Islet precursor cell (in vitro differentiated cells): ENCODE data around the gene SOX5.

Experiments used
- DNase-seq: peaks from one replicate; pipeline ENCODE4 v3.0.0-alpha.2; 2018

The SOX5 gene

DNA sequence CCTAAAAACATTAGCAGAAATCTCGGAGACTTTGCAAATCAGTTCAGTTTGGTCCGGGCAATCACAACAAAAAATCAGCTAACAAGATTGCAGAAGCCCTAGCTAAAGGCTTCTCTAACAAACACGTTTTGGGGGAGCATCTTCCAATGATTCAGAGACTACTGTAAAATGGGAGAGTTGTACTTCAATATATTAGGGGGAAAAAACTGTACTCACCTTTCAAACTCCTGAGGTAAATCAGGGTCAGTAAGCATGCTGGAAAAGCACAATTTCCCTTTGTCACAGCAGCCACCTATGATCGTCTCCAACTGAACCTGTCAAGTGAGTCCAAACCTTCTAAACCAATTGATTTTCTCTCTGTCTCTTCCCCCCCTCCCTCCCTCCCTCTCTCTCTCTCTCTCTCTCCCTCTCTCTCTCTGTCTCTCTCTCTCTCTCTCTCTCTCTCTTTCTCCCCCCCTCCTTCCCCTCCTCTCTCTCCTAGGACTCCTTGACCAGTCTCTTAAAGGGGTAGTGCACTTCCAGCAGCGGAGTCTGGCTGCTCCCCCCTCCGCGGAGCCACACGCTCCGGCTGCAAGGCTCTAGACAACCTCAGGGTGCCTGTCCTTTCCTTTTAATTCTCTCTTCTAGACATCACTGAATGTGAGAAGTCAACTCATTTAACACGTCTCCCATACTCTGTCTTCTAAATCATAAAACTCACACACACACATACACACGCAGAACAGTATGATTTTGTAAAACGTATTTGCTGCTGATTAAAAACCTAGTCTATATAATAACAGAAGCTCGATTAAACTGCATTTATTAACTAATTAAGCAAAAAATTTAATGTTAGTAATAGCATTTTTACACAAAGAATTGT is at the start of gene SOX5:
SOX5 (minus strand) TSS at position 323 of the 862 bp plus-strand sequence; CDS start at position 254, 69 bp downstream.
- DNase-seq = peak; percentile 94

- no peak for DNase-seq
Observed at GRCh38 chr12:23987046-23987445, 37.6 kb upstream of the SOX5 start.

DNA sequence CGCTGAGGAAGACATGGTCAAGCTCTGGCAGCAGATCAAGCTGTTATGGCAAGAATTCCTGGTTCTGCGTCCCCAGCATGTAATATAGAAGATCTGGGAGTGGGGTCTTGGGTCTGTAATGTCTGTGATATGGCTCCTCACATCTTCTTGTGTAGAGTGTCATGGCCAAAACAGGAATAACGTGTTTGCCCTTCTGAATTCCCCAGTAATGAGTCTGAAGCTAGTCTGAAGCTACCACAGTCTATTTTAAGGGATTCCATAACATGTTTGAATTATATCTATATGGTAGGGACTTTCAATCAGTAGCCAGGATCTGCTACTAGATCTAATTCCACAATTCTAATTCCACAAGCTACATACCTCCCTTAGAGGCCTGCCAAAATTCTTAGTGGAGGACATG is 31.4 kb upstream of the SOX5 start:
- no peak for DNase-seq

GRCh38 chr12:23964812-23965211 is 15.3 kb upstream of the SOX5 start:
- DNase-seq = no peak

DNA sequence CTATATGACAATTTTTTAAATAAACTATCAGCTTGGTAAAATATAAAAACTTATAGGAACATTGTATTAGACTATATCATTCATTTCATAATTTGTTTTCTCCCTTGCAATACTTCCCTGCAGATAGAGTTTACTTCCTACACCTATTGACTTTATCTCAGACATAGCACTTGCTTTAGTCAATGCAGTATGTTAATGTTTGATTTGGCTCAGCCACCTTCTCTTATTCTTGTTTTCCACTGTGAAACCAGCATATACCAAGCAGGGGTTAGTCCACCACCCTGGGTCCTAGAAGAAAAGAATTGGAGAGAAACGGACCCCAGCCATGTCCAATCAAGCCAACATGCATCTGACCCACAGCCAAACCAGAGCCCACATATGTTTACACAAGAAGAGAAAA is 10.4 kb upstream of the SOX5 start:
- no peak for DNase-seq

GRCh38 chr12:23954332-23954731 is 4.9 kb upstream of the SOX5 start:
- no peak for DNase-seq

- DNase-seq = no peak
Observed at GRCh38 chr12:23952071-23952470, 2.6 kb upstream of the SOX5 start.

GRCh38 chr12:23950775-23951451 is 1.4 kb upstream of the SOX5 start:
- peak; percentile 91 for DNase-seq

DNA sequence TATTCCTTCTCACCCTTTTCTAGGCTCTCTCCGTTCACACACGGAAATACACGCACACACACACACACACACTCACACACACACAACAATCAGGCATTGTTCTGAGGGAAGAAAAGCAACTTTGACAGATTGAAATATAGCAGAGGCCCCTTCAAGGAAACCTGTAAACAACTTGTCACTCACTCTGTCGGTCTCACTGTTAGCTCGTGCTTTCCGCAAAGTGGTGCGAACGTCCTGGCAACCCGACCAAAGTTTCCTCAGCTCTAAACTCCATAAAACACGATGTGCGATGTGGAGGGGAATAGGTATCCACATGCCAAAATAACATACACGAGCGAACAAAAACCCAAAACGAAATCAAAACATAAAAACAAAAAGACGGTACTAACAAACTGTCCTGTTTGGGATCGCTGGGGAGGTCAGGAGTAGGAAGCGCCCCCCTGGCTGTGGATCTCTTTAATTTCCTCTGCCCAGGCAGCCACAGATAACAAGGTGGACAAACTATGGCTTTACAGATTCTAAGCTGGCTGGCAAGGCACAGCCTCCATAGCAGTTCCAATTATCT is 822 bp upstream of the SOX5 start:
- DNase-seq = peak; percentile 79

GRCh38 chr12:23948291-23948690 is 1.2 kb downstream of the SOX5 start:
- DNase-seq = no peak

GRCh38 chr12:23947395-23947794 is 2.1 kb downstream of the SOX5 start:
- no peak for DNase-seq

- DNase-seq = no peak
Observed at GRCh38 chr12:23945249-23945648, 4.2 kb downstream of the SOX5 start.

DNA sequence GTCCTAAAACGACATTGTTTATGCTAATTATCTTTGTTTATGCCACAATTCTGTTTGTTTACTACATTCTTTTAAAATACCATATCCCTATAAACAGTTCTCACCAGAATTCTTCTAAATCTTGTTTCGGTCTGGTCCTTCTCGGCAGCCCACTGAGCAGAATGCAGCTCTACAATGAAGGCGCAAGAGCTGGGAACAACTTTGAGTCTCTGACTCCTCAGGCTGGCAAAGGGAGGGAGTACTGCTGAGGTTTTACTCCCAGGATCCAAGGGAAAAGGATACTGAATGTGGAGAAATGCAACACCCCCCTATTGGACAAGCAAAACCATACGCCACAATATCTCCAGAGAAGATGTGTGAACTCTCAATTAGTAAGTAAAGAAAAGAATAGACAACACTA is 5.4 kb downstream of the SOX5 start:
- peak; percentile 62 for DNase-seq

- no peak for DNase-seq
Observed at GRCh38 chr12:23942841-23943240, 6.6 kb downstream of the SOX5 start.

- DNase-seq = no peak
Observed at GRCh38 chr12:23941780-23942179, 7.7 kb downstream of the SOX5 start.

- no peak for DNase-seq
Observed at GRCh38 chr12:23938422-23938821, 11.0 kb downstream of the SOX5 start.

- no peak for DNase-seq
Observed at GRCh38 chr12:23931176-23931575, 18.3 kb downstream of the SOX5 start.

DNA sequence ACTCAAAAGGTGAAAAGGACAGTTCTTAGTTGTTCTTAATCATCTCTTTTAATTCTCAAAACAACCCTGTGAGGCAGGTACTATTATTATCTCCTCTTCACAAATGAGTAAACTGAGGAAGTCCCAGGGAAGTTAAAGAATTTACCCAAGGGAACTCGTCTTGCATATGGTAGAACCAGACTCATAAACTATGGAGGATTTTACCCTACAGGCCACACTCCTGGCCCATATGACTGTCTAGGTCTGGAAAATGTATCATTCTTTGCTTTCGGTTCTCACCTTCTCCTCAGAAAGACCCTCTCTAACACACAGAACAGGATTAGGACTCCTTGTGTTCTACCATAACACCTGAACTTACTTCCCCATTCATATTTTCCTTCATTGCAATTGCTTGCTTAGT is 18.9 kb downstream of the SOX5 start:
- no peak for DNase-seq

GRCh38 chr12:23929906-23930305 is 19.6 kb downstream of the SOX5 start:
- DNase-seq = no peak

DNA sequence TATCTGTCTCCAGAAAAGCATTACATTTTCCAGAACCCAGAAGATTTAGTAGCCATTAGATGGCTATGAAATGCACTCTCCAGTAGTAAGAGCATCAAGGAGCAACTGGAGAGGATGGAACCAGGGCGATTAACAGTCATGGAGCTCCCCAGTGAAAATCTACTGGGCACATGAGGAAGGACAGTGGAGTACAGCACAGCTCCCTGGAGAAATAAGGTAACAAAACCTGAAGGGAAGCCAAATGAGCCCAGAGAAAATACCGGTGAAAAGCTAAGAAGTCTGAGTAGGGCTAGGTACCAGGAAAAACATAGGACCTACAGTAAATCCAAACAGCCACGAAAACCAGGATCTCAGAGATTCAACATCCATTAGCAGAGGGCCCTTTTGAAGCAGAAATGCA is 21.6 kb downstream of the SOX5 start:
- no peak for DNase-seq

DNA sequence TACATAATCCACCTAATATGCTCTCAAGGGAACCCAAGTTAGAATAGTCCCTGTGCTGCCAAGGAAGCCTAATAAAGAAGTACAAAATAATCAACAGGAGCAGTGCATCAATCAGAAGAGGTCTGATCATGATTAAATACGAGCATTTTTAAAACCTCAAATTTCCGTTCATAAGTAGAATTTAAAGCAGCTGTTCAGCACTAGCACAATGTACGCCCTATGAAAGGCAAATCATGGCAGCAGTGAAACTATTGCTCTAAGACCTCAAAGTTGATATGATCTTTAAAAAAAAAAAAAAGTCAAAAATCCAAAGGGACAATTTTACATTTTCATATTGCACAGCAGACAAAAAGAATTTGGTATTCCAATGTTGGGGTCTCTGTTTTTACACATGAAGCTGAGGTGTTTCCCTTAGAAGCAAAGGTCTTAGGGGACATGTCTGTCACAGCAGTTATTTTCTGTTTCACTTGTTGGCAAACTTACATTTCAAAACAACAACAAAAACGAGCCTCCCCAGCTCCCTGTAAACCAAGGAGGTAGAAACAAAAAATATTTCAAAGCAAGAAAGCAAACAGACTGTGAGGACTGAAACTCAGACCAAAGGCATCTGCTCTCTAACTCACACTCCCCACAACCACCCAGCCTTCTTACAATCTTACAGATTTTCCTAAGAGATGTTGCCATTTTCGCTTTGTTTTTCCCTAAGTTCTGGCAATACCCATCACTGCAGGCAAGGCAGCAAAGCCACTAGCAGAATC is 28.2 kb downstream of the SOX5 start:
- DNase-seq = no peak

GRCh38 chr12:23911574-23911973 is 37.9 kb downstream of the SOX5 start:
- DNase-seq = no peak

DNA sequence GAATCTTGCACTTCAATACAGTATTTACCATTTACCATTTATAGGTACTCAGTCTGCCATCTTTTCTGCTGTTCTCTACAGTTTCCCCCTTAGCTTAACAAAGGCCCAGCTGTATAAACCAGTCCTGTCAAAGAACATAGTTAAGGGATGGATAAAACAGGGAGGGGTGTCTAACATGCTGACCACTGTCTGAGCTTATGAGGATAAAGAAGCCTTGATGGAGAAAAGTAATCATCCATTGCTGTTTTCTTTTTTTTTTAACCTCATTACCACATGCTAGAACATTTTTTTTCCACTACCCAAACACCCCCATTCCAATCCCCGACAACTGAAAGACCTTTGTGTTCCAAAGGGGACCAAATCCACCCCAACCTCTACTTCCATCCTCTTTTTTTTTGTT is 39.9 kb downstream of the SOX5 start:
- DNase-seq = no peak
